ENCODE data around the gene UBE2J2.

Gene UBE2J2

DNA sequence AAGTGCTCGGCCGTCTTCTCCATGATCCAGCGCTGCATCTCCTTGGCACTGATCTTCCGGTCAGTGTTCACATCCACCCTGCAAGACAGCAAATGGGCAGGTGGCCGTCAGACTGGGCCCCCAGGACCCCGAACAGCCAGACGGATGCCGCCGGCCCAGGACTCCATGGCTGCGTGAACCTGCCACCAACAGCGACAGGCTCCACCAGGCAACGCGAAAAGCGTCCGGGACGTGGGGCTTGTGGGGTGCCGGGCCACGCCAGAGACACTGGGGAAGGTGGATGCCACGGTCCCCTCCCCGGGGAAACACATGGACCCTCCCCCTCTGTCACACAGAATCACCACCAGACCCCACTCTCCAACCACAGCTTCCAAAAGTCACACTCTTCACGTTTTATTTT is 49.8 kb downstream of the UBE2J2 start:
- no peak for DNase-seq

DNA sequence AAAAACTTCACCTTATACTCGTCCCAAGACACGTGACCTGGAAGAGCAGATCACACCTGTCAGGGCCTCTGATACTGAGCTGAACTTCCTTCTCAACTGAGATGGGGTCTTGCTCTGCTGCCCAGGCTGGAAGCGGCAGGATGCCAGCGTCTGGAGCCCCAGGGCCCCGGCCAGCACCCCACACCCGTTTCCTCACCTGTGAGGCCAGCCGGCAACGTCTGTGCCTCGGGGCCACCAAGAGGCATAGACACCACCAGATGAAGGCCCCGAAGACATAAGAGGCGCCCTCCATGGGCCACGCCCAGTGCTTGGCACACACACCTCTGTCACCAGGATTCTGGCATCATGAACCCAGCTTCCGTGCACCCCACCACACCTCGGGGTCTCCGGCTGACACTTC is 50.3 kb downstream of the UBE2J2 start:
- no peak for DNase-seq

DNA sequence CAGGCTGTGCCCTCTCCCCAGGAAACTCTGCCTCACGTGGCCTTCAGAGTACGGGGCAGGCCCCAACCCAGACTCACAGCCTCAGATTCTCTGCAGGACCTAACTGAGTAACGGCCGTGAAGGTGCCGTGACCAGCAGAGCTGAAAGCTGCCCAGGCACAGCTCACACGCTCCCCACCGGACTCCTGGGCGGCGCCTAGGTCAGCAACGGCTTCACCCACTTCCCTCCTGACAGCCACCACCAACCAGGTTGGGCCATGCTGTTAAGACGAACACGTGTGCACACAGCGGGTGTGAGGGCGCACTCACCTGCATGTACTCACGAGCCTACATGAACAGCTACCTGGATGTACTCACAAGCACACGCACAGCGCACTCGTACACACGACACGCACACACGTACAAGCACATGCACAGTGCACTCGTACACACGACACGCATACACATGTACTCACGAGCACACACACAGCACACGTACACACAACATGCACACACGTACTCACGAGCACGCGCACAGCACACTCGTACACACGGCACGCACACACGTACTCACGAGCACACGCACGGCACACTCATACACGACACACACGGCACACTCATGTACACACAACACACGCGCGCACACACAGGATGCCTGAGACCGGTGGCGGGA is 51.0 kb downstream of the UBE2J2 start:
- no peak for DNase-seq

DNA sequence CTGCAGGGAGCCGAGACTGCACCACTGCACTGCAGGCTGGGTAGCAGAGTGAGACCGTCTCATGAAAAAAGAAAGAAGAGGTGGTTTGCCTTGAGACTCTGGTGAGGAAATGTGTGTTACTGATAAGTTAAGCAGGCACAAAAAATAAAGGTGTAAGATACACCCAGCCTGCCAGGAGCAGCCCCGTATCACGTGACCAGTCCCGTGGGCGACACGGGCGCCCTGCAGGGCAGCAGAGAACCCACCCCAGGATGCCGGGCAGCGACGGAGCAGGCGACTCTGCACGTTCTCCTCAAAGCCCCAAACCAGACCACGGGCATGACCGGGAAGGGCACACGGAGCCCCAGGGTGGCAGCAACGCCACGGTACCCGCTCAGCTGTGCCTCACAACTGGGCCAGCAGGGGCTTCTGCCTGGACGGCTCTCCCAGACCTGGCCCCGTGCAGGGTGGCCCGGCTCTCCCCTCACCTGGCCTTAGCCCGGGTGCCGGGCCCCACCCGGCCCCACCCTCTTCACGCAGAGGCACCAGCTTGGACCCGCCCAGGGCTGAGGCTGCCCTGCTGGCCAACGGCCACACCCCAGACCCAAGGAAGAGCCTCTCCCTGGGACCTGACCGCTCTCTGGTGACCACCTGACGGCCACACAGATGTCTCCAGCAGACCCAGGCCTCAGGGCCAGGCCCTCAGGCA is 51.6 kb downstream of the UBE2J2 start:
- DNase-seq = no peak

DNA sequence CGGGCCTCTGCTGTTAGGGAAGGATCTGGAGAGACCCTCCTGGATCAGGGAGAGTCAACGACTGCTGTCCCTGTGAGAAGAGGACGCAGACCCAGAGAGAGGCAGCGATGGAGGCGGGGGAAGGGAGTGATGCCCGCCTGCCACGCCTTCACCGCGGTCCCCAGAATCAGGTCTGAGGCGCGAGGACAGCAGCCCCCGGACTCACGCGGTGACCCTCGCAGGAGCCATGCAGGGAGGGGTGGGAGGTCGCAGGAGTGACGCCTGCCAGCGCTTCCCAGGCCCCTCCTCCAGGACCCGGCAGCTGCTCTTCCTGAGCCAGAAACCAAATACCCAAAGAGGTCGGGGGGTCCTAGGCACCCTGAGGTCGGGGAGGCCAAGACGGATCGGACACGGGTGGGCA is 53.5 kb downstream of the UBE2J2 start:
- no peak for DNase-seq

DNA sequence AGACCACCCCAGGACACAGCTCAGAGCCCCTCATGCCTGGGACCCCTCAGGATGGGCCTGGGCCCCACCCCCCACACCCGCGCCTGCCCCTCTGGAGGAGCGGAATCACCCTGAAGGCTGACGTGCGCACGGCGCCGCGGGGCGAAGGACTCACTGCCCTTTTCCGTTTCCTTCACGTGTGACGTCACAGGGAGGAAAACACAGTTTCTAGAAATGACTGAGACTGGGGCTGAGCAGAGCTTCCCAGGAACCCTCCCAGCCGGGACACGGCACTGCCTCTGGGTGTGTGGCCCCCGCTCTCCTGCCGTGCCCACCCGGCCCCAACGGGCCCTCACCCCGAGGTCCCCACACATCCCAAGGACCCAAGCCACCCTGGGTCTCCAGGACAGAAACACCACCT is 54.3 kb downstream of the UBE2J2 start:
- no peak for DNase-seq

DNA sequence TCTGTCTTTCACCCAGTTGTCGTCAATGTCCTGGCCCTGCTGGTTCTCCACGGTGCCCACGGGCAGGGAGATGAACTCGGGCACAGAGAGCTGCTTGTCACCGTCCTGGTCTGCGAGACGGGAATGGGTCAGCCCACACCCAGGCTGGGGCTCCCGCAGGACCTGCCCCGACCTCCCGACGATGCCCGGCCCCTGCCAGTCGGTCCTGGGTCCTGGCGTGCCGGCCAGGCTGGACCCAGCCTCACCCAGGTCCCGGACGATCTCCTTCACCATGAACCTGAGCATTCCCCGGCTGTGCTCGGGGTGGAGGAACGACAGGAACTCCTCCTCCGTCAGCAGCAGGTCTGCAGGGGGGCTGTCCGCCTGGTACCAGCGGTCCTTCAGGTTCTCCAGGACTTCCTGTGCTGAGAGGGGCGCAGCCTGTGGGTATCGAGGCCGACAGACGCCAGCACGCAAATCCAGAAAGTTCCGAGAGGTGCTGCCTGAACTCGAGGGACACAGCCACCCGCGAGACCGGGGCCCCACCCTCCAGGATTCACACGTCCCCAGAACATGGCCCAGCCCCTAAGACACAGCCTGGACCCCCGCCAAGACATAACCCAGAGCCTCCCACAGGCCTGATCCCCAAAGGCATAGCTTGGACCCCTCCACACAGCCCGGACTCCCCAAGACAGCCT is 55.0 kb downstream of the UBE2J2 start:
- no peak for DNase-seq

DNA sequence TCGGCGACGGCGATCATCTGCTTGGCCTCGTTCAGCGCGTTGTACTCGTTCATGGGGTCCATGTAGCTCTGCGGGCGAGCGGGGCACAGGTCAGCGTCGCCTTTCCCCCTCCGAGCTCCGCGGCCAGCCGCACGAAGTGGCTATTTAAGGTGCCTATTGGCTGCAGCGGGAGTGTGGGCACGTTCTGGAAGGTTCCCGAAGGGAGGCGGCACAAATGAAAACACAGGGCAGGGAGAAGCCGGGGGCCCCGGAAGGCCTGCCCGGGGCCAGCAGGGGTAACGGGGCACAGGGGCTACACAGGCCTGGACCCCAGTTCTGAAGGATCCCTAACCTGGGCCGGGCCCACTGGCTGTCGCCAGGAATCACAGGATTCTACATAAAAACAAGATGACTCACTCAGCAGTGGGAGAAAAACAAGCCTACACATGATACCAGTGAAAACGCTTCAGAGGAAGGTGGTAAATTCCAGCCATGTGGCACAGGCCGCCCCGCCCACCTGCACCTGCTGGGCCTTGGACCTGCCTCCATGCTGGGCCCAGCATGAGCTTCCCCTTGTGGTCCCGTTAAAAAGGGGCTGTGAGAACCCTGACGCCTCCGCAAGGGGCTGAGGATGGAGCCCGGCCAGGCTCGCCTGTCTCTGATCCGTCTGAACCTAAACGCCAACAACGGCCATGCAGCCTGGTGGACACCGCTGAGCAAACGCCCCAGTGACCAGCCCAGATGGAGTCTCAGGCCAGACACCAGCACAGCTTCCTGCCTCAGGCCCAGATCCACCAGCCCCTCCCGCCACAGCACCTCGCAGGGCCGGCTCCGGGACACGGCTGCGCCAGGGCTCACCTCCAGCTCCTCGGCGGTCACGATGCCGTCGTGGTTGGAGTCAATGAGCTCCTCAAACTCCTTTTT is 55.8 kb downstream of the UBE2J2 start:
- DNase-seq = no peak

DNA sequence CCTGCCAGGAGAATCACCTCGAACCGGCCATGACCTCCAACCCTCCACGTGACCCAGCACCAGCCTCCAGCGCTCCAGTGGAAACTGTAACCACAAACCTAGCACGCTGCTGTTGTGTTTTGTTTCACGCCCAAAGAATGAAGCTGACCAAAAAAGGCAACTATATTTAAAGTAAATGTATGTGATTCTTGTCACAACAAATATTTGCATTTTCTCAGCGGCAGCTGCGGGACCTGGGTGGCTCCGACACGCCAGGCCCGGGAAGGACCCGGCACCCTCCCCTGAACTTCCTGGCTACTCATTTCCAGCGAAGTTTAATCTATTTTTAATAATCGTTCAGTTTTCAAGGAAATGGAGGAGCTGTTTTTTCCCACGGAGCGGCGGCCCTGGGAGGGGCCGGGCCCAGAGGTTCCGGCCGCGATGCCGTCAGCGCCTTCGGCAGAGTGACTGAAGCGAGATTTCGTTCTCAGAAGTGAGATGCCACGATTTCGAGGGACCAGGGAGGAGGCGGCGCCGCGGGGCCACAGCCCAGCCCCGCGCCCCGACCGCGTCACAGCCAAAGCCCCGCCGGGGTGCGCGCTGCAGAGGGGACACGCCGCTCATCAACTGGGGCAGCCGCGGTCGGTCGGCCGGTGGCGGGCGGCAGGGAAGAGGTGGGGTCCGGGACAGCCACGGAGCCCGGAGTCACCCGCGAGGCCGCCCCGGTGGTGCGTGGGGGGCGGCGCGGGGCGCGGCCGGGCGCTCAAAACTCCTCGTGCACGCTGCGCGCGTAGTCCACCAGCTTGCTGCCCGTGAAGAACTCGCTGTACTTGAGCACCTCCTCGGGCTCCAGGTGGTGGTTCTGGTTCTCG is 56.7 kb downstream of the UBE2J2 start:
- DNase-seq = no peak

DNA sequence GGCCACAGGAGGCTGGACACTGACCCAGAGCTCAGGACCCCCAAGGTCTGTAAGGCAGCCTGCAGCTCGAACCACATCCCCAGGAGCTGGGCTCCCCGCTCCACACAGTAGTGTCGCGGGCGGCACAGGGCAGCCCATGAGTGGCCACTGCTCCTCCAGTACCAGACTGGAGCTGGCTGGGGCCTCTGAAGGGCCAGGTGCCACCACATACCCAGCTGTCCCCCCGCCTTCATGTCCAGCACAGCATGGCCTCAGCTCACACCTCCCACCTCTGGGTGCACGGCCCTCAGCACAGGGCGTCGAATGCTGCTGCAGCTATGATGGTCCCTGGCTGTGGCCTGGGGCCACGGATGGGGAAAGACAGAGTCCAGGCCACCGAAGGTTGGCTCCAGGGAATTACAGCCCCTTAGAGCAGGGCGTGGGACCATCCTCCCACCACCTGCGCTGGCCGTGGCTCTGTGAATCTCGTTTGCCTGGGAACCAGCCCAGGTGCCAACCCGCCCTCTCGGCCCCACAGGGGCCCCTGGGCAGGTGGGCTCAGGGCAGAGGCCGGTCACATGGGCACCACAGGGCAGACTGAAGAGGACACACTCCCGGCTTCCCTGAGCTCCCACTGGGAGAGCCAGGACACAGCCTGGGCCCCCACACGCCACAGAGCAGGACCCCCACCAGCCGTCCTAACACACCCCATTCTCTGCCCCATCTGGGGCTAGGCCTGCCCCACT is 57.6 kb downstream of the UBE2J2 start:
- no peak for DNase-seq

DNA sequence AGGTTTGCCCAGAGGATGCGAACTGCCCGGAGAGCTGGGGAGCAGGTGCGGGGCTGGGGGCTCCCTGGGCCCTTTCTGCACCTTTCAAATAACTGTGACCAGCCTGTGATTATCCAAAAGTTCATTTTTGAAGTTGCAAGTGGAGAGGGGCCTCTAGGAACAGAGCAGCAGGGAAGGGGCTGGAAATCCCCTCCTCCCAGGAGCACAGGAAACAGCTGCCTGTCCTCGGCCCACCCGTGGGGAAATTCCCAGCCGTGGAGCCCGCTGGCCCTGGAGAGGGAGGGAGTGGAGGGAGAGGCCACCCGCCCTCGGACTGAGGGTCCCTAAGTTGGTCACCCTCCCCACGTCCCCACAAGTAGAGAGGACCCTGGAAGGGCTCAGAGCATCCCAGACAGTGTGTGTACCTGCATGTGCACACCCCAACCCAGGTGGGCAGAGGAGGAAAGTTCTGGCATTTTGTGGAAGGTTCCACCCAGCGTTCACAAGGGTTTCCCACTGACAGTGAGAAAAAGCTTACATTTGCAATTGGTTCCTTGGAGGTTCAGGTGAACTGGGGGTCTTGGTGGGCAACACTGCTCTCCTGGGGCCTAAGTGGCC is 58.5 kb downstream of the UBE2J2 start:
- DNase-seq = no peak

DNA sequence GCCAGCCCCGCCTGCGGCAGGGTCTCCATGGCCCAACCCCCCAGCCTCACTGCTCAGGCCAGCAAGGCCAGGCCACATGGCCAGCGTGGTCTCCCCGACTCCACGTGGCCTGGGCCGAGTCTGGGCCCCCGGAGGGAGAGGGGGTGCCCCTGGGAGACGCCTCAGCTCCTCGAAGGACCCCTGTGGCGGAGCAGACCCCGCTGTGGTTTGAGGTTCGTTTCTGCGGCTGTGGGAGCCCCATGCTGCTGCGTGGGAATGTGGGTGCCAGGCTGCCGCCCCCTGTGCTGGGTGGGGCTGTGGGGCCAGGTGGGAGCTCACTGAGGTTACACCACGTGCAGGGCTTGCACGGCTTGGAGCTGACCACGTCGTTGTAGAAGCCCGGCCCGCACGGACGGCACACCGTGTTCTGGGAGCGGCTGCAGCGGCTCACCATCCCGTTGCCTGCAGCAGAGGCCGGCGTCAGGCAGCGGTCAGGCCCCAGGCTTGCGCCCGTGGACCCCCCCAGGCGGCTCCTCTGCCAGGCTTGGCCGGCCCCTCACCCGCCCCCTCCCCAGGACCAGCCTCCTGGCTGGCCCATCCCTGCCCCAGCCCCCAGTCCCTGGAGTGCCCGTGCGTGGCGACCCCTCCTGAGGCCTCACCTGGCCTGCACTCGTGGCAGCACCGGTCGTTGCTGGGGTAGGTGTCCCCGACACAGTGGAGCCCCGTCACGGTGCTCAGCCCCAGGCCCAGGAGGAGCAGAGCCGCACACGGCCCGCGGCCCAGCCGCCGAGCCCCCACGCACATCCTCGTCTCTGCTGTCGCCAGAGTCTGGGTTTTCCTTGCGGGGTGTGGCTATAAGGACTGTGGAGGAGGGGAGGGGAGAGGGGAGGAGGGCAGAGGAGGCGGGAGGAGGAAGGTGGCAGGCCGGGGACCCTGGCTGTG is 60.0 kb downstream of the UBE2J2 start, which contains the start of gene TNFRSF4:
Gene TNFRSF4, minus strand, starts transcription at position 809 of the 921 bp plus-strand sequence. Its CDS starts 26 bp downstream, at position 783.
- no peak for DNase-seq

DNA sequence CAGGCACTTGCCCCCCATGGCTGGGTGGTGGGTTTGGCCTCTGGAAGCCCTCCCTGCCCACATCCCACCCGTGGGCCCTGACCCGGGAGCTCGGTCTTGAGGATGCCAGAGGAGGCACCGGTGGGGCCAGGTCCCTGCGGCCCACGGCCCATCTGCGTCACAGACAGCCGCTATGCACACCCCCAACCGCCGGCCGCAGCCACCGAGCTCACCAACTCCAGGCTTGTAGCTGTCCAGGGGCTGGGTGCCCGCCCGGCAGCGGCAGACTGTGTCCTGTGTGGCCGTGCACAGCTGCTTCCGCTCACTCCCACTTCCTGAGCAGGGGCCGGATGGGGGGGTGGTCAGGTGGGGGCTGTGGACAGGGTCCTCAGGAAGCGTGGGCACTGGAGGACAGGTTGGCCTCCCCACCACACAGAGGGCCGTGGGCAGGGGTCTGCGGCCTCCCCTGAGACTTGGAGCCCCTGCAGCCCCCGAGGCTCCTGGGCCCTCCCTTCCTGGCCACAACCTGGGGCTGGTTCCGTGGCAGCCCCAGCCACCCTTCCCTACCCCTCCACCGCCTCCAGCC is 60.8 kb downstream of the UBE2J2 start:
- no peak for DNase-seq

DNA sequence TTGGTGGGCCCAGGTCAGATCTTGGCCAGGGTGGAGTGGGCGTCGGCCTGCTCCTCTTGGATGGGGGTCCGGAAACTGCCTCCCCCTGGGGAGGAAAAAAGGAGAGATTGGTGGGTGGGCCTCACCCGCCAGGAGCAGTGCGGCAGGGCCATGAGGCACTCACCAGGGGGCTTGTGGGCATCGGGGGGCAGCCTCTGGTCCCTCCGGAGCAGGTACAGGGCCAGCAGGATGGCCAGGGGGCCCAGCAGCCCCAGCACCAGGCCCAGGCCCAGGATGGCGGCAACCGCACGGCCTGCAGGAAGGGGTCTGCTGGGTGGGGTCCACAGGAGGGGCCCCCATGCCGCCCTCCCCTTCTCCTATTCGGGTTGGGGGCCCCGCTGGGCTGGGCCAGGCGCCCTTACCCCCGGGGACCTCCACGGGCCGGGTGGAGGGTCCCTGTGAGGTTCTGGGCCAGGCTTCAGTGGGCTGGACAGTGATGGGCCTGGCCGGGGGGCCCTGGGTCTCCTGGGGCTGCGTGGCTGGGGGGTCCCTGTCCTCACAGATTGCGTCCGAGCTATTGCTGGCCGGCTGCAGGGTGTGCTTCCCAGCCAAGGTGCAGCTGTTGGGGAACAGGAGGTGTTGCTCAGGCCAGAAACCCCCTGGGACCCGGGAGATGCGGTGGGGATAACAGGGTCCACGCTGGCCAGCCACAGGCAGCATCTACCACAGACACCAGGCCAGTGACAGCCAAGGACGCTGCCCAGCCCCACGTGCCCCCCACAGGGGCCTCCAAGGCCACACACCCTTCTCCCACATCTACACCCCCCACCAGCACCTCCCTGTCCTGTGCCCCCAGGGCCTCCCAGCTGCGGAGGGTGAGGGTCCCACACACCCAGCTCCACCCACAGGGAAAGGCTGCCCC is 61.9 kb downstream of the UBE2J2 start:
- DNase-seq = no peak

DNA sequence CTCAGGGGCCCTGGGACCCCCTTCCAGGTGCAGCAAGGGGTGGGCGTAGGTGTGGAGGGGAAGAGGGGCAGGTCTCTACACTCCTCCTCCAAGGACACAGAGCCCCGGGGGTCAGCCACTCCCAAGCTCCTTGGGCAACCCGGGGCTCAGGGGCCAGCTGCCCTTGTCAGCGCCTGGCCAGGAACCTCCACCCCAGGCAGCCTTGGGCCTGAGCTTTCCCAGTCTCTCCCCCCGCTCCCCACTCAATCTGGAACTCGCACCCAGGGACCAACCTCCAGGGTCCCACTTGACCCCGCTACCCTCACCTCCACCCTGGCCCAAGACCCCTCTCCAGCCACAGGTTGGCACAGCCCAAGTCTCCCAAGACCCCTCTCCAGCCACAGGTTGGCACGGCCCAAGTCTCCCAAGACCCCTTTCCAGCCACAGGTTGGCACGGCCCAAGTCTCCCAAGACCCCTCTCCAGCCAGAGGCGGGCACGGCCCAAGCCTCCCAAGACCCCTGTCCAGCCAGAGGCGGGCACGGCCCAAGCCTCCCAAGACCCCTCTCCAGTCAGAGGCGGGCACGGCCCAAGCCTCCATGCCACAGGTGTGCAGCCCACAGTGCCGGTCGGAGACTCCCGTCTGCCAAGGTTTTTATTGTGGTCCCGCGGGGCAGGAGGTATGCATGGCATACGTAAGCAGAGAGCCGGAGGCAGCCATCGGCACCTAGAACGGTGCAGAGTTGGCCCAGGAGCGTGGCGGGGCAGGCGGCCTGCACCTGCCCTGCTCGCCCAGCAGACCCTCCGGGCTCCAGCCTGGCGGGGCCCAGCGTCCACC is 62.7 kb downstream of the UBE2J2 start:
- no peak for DNase-seq

DNA sequence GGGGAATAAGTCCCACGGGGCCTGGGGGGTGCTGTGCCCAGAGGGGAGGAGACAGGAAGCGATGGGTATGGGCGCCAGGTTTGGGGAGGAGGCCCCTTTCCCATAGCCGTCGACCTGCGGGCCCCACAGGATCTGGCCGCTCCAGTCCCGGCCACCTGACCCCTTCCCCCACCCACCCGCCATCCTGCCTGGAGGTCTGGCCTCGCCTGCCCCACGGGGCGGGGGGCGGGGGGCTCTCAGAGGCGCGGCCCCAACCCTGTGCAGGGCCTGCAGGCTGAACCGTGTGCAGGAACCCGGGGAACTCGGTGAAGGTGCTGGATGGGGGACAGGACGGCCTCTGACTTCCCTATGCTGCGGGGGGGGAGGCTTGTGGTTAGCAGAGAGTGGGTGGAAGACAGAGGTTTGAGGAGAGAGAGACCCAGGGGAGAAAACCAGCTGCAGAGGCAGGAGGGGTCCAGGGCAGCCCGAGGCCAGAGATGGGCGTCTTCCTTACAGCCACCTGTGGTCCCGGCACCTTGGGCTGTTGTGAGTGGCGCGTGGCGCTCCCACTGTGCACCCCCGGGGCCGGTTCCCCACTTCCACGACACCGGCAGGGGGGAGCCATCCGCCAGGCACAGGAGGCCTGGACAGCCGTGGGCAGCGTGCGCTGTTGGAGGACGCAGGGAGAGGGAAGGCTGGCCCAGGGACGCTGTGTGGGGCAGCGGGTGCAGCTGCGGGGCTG is 64.8 kb downstream of the UBE2J2 start:
- no peak for DNase-seq

DNA sequence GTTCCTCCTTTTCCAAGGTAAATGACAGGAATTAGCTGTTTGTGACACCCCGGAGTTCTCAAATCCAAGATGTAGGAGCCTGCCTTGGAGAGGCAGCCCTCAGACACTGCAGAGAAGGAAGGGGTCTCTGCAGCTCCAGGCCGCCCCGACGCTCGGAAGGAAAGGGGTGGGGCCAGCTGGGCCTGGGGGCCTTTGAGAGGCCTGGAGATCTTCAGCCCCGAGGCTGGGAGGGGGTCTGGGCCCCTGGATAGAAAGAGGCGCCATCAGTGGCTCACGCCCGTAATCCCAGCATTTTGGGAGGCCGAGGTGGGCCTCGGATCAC is 66.1 kb downstream of the UBE2J2 start:
- DNase-seq = no peak

All from cortex of kidney (tissue), 1 donor.